GM12873 (cell line): ENCODE measurements around the gene KPNA2.

ENCODE experiments used
- CTCF ChIP-seq: IDR thresholded peaks from 2 replicates; pipeline ENCODE4 v1.5.1; 2012; ENCODE audit warnings: low read depth, mild to moderate bottlenecking, moderate library complexity, low read length, control low read depth; ENCODE audit not compliant: insufficient read depth; ENCODE audit errors: missing control alignments

The KPNA2 gene

GRCh38 chr17:68013385-68013784 lies 22.1 kb upstream of the KPNA2 start:
- TF ChIP-seq CTCF = no peak

GRCh38 chr17:68015081-68015723 lies 20.3 kb upstream of the KPNA2 start:
- no peak for TF ChIP-seq CTCF

GRCh38 chr17:68016838-68017237 lies 18.7 kb upstream of the KPNA2 start:
- TF ChIP-seq CTCF = no peak

- TF ChIP-seq CTCF = no peak
Measured at GRCh38 chr17:68019336-68019674, 16.2 kb upstream of the KPNA2 start.

- peak; percentile 61 for TF ChIP-seq CTCF
Measured at GRCh38 chr17:68019675-68020408, 15.7 kb upstream of the KPNA2 start.

GRCh38 chr17:68020409-68020756 lies 15.2 kb upstream of the KPNA2 start:
- no peak for TF ChIP-seq CTCF

- TF ChIP-seq CTCF = no peak
Measured at GRCh38 chr17:68021963-68022362, 13.6 kb upstream of the KPNA2 start.
